Measurements from ENCODE around the gene ENKD1. TPM values are rescaled to one million over a fixed set of nuclear protein-coding genes. Genes with fewer than 3 reads are reported as not detected.

ENKD1 gene
- polyA plus RNA-seq, 2 of the 4 experiments (the other 2 are of a cell fraction) = 4.0 to 12.2 TPM

DNA sequence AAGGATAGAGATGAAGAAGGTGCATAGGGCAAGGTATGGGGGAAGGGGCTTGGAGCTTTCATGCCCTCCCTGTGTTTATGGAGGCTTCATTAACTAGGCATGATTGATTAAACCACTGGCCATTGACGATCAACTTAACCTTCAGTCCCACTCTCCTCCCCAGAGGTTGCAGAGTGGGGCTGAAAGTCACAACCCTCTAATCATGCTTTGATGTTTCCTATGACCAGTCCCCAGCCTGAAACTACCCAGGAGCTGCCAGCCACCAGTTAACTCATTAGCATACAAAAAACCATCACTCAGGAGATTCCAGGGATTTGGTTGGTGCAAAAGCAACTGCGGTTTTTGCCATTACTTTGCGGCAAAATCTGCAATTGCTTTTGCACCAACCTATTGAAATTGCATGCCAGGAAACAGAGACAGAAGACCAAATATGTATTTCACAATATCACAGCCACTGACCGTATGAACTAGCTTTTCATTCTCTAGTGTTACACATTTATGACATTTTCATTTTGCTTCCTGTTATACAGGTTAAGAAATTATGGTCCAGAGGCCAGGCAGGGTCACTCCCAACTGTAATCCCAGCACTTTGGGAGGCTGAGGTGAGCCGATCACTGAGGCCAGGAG is 47.2 kb upstream of the ENKD1 start (continued):
- TF ChIP-seq, protein P1, sequence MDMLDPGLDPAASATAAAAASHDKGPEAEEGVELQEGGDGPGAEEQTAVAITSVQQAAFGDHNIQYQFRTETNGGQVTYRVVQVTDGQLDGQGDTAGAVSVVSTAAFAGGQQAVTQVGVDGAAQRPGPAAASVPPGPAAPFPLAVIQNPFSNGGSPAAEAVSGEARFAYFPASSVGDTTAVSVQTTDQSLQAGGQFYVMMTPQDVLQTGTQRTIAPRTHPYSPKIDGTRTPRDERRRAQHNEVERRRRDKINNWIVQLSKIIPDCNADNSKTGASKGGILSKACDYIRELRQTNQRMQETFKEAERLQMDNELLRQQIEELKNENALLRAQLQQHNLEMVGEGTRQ (IDR thresholded peaks at IDR 0.05) = no peak

DNA sequence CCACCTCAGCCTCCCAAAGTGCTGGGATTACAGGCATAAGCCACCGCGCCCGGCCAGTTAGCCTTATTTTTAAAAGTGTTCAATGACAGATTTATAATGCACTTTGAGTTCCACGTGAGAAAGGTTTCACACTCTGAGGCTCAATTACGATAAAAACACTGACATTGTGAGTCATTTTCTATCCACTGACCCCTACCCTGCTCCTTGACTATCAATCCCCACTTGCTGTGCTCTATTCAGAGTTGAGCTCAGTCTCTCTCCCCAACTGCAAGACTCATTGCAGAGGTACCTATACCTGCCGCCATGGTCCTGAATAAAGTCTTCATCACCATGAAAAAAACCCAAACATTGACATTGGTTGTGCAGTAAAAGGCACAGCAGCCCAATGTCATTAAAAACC is 44.1 kb upstream of the ENKD1 start:
- H3K9me3 ChIP-seq = no peaks in the 10 kb centered on the region
- TF ChIP-seq, protein P2, sequence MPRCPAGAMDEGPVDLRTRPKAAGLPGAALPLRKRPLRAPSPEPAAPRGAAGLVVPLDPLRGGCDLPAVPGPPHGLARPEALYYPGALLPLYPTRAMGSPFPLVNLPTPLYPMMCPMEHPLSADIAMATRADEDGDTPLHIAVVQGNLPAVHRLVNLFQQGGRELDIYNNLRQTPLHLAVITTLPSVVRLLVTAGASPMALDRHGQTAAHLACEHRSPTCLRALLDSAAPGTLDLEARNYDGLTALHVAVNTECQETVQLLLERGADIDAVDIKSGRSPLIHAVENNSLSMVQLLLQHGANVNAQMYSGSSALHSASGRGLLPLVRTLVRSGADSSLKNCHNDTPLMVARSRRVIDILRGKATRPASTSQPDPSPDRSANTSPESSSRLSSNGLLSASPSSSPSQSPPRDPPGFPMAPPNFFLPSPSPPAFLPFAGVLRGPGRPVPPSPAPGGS (IDR thresholded peaks at IDR 0.05) = no peak
- TF ChIP-seq POLR2AphosphoS2 (conservative IDR thresholded peaks at IDR 0.05; ENCODE audit: low read length) (no peak), TP53 (CRISPR knock-in tag; IDR thresholded peaks at IDR 0.05) (no peak), HOXB13 (CRISPR knock-in tag; IDR thresholded peaks at IDR 0.05; ENCODE audit: low read depth) (no peak), PHF8 (IDR thresholded peaks at IDR 0.05; ENCODE audit: borderline replicate concordance, low read depth) (no peak), EHF (CRISPR knock-in tag; IDR thresholded peaks at IDR 0.05) (no peak), NPAS2 (CRISPR knock-in tag; IDR thresholded peaks at IDR 0.05; ENCODE audit: borderline replicate concordance) (no peak)
- TF ChIP-seq, protein P1 (IDR thresholded peaks at IDR 0.05) = no peak
- ChIA-PET CTCF (interaction anchor here (1.1 to 1.8 kb wide), 2 partner anchors 45 to 48 kb away, joined by 3 read pairs; no protein-coding TSS in a partner anchor), POLR2A (no interaction called here)
- DNase-seq (ENCODE audit: low read depth in 1 of 2, low spot score in 1 of 2) (no peak), ATAC-seq (no peak), FAIRE-seq (no peak)
- H3K4me1 ChIP-seq = no peaks in the 10 kb centered on the region
- no peak overlapping the region for H3K27ac ChIP-seq
- H3K4me3 ChIP-seq = no peak overlapping the region
- WGBS (ENCODE audit: missing lambda C conversion rate) = 93% methylated on average over 6 of the region's 6 CpGs
- H3K4me2 ChIP-seq = no peak overlapping the region

- CTCF ChIA-PET = interaction anchor here (1.8 kb wide), 2 partner anchors 46 to 107 kb away, joined by 3 to 5 read pairs; no protein-coding TSS in a partner anchor
- Histone ChIP-seq H3K4me1 (no peaks in the 10 kb centered on the region), H3K9me3 (no peaks in the 10 kb centered on the region), H3K27ac (no peak overlapping the region), H3K4me3 (no peak overlapping the region), H3K4me2 (no peak overlapping the region)
- no peak for FAIRE-seq
- POLR2A ChIA-PET = no interaction called here
- 94% methylated on average over 1 of the region's 1 CpG for WGBS (ENCODE audit: missing lambda C conversion rate)
- ATAC-seq = no peak
- TF ChIP-seq ESRRA (IDR thresholded peaks at IDR 0.05; ENCODE audit: borderline replicate concordance, low read length) (no peak), FOSL2 (IDR thresholded peaks at IDR 0.05) (no peak), FOSL2 (CRISPR knock-in tag; IDR thresholded peaks at IDR 0.05) (no peak), EP300 (IDR thresholded peaks at IDR 0.05) (no peak), KDM1A (IDR thresholded peaks at IDR 0.05; ENCODE audit: low read depth) (no peak), SMC3 (IDR thresholded peaks at IDR 0.05) (no peak), CTCF (IDR thresholded peaks at IDR 0.05) (no peak), KDM5A (IDR thresholded peaks at IDR 0.05) (no peak), RFX5 (IDR thresholded peaks at IDR 0.05) (no peak), ATOH8 (CRISPR knock-in tag; IDR thresholded peaks at IDR 0.05; ENCODE audit: low read depth) (no peak), BHLHE40 (IDR thresholded peaks at IDR 0.05; ENCODE audit: low read depth, low read length) (no peak), RCOR1 (IDR thresholded peaks at IDR 0.05; ENCODE audit: low read depth, low read length) (no peak), PHF8 (IDR thresholded peaks at IDR 0.05; ENCODE audit: borderline replicate concordance, low read depth) (no peak), FOSB (CRISPR knock-in tag; IDR thresholded peaks at IDR 0.05) (no peak), ZSCAN20 (CRISPR knock-in tag; IDR thresholded peaks at IDR 0.05) (no peak), HDAC2 (IDR thresholded peaks at IDR 0.05) (no peak), MYC (IDR thresholded peaks at IDR 0.05; ENCODE audit: borderline replicate concordance, low read length) (no peak), EHF (CRISPR knock-in tag; IDR thresholded peaks at IDR 0.05) (no peak)
- TF ChIP-seq, protein P3, sequence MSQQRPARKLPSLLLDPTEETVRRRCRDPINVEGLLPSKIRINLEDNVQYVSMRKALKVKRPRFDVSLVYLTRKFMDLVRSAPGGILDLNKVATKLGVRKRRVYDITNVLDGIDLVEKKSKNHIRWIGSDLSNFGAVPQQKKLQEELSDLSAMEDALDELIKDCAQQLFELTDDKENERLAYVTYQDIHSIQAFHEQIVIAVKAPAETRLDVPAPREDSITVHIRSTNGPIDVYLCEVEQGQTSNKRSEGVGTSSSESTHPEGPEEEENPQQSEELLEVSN (IDR thresholded peaks at IDR 0.05; ENCODE audit: borderline replicate concordance, low read depth) = no peak
- TF ChIP-seq, protein P4, sequence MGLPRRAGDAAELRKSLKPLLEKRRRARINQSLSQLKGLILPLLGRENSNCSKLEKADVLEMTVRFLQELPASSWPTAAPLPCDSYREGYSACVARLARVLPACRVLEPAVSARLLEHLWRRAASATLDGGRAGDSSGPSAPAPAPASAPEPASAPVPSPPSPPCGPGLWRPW (IDR thresholded peaks at IDR 0.05) = no peak
- no peak for DNase-seq (ENCODE audit: low read depth in 1 of 2, low spot score in 1 of 2)
Measured at GRCh38 chr16:67709050-67709449, 42.5 kb upstream of the ENKD1 start.
